ENCODE data around the gene SPINK9.
"Not testable (repeated sequence)": the region's sequence is repeated elsewhere in the genome, so short reads cannot be mapped to it uniquely, and the experiment has no call there.

SPINK9 gene

GRCh38 chr5:148335259-148335658, at the start of gene SPINK9:
SPINK9 (plus strand) TSS chr5:148335559; CDS start chr5:148335614, 55 bp downstream.
- no peak for DNase-seq (ENCODE audit: low spot score)

- DNase-seq (ENCODE audit: low spot score), result no peak
Measured at GRCh38 chr5:148290271-148291195, 44.8 kb upstream of the SPINK9 start.

GRCh38 chr5:148297731-148298130, 37.6 kb upstream of the SPINK9 start:
- DNase-seq (ENCODE audit: low spot score), result no peak

- DNase-seq (ENCODE audit: low spot score), result no peak
Measured at GRCh38 chr5:148306446-148306845, 28.9 kb upstream of the SPINK9 start.

GRCh38 chr5:148309019-148309418, 26.3 kb upstream of the SPINK9 start:
- DNase-seq (ENCODE audit: low spot score), result no peak

- no peak for DNase-seq (ENCODE audit: low spot score)
Measured at GRCh38 chr5:148309746-148310145, 25.6 kb upstream of the SPINK9 start.

- no peak for DNase-seq (ENCODE audit: low spot score)
Measured at GRCh38 chr5:148311484-148311883, 23.9 kb upstream of the SPINK9 start.

GRCh38 chr5:148312153-148312552, 23.2 kb upstream of the SPINK9 start, which contains the start of gene SPINK7:
SPINK7 (plus strand) TSS chr5:148312423; CDS start chr5:148312484, 61 bp downstream.
- no peak for DNase-seq (ENCODE audit: low spot score)

GRCh38 chr5:148314187-148314586, 21.2 kb upstream of the SPINK9 start:
- DNase-seq (ENCODE audit: low spot score), result no peak

GRCh38 chr5:148314731-148315130, 20.6 kb upstream of the SPINK9 start:
- no peak for DNase-seq (ENCODE audit: low spot score)

- DNase-seq (ENCODE audit: low spot score), result not testable (repeated sequence)
Measured at GRCh38 chr5:148320011-148320963, 15.1 kb upstream of the SPINK9 start.

GRCh38 chr5:148333262-148333849, 2.0 kb upstream of the SPINK9 start:
- no peak for DNase-seq (ENCODE audit: low spot score)

GRCh38 chr5:148336704-148337435, 1.5 kb downstream of the SPINK9 start:
- no peak for DNase-seq (ENCODE audit: low spot score)

GRCh38 chr5:148342371-148343045, 7.1 kb downstream of the SPINK9 start:
- DNase-seq (ENCODE audit: low spot score), result no peak

GRCh38 chr5:148343046-148343407, 7.7 kb downstream of the SPINK9 start:
- DNase-seq (ENCODE audit: low spot score), result no peak

- no peak for DNase-seq (ENCODE audit: low spot score)
Measured at GRCh38 chr5:148343603-148344487, 8.5 kb downstream of the SPINK9 start.

GRCh38 chr5:148347706-148348105, 12.3 kb downstream of the SPINK9 start:
- no peak for DNase-seq (ENCODE audit: low spot score)

- DNase-seq (ENCODE audit: low spot score), result no peak
Measured at GRCh38 chr5:148352696-148353095, 17.3 kb downstream of the SPINK9 start.

GRCh38 chr5:148353634-148354033, 18.3 kb downstream of the SPINK9 start:
- no peak for DNase-seq (ENCODE audit: low spot score)

GRCh38 chr5:148364343-148364742, 29.0 kb downstream of the SPINK9 start:
- no peak for DNase-seq (ENCODE audit: low spot score)

Data from CD4-positive, alpha-beta T cell treated with Interleukin-15 for 4 hours (primary cell).